Ascending aorta (tissue), 2 donors: ENCODE measurements around the gene CFAP70. TPM values are rescaled to one million over a fixed set of nuclear protein-coding genes. Genes with fewer than 3 reads are reported as not detected.
A peak's percentile ranks its signal among the peaks of the same experiment; 100 is the strongest.

ENCODE experiments used
- DNase-seq, 2 donors: peaks; one replicate each; pipeline ENCODE4 v3.0.0-alpha.2; 2019; ENCODE audit warnings: low spot score in 2 of 2
- H3K27ac ChIP-seq, 2 donors: fragments of 200-600 bp; sonication (generic); one replicate each; pipeline ENCODE4 v1.5.1; 2016 to 2017; ENCODE audit warnings: mild to moderate bottlenecking in 1 of 2
- H3K27me3 ChIP-seq: fragments of 200-600 bp; sonication (generic); one replicate; pipeline ENCODE4 v1.5.1; 2017
- H3K36me3 ChIP-seq, 2 donors: fragments of 200-600 bp; sonication (generic); one replicate each; pipeline ENCODE4 v1.5.1; 2016
- H3K4me1 ChIP-seq, 2 donors: fragments of 200-600 bp; sonication (generic); one replicate each; pipeline ENCODE4 v1.5.1; 2016 to 2017; ENCODE audit warnings: mild to moderate bottlenecking in 1 of 2
- H3K4me3 ChIP-seq, 2 donors: fragments of 200-600 bp; sonication (generic); one replicate each; pipeline ENCODE4 v1.5.1; 2016 to 2017; ENCODE audit warnings: mild to moderate bottlenecking in 1 of 2
- H3K9me3 ChIP-seq, 2 donors: fragments of 200-600 bp; sonication (generic); one replicate each; pipeline ENCODE4 v1.5.1; 2016
- CTCF ChIP-seq, 3 experiments: fragments of 200-600 bp in 2 of 3; fragments of 450-650 bp in 1 of 3; sonication (generic) in 2 of 3; IDR thresholded peaks; one replicate each; pipeline ENCODE4 v1.5.1; 2016 to 2019; ENCODE audit warnings: antibody characterized with exemption in 3 of 3, mild to moderate bottlenecking in 1 of 3, moderate library complexity in 1 of 3
- intact Hi-C: fragments of 100-400 bp; cut with DNase I; formaldehyde crosslinking; loops from one replicate; pipeline ENCODE4 v1.15.1; 2023
- total RNA-seq: library from RNA; depleted of rRNA; stranded (reverse); fragments of >200 nt; gene quantifications from one replicate; pipeline ENCODE4 v1.1.0, GENCODE V29; 2016

CFAP70 gene
- total RNA-seq, 1 donor from 2014 or later, result not detected

- DNase-seq, result no peak
- Histone ChIP-seq H3K4me3 (no peak overlapping the region), H3K36me3 (no peaks in the 10 kb centered on the region), H3K27ac (no peak overlapping the region), H3K27me3 (no peaks in the 10 kb centered on the region), H3K9me3 (no peaks in the 10 kb centered on the region), H3K4me1 (no peaks in the 10 kb centered on the region)
- intact Hi-C loops, result no loop called here
- TF ChIP-seq CTCF (IDR thresholded peaks at IDR 0.05), result no peak
Observed at GRCh38 chr10:73289958-73290357, 68.7 kb downstream of the CFAP70 start.

GRCh38 chr10:73287441-73287840 is 71.2 kb downstream of the CFAP70 start:
- TF ChIP-seq CTCF (IDR thresholded peaks at IDR 0.05), result no peak
- DNase-seq, result no peak
- H3K27me3 ChIP-seq, result no peaks in the 10 kb centered on the region
- no peaks in the 10 kb centered on the region for H3K4me1 ChIP-seq
- H3K36me3 ChIP-seq, result no peaks in the 10 kb centered on the region
- no peak overlapping the region for H3K4me3 ChIP-seq
- intact Hi-C loops, result no loop called here
- no peak overlapping the region for H3K27ac ChIP-seq
- no peaks in the 10 kb centered on the region for H3K9me3 ChIP-seq

- intact Hi-C loops, result no loop called here
- no peaks in the 10 kb centered on the region for H3K36me3 ChIP-seq
- H3K27ac ChIP-seq, result no peak overlapping the region
- no peaks in the 10 kb centered on the region for H3K9me3 ChIP-seq
- H3K4me3 ChIP-seq, result no peak overlapping the region
- H3K4me1 ChIP-seq, result no peaks in the 10 kb centered on the region
- no peak for DNase-seq
- H3K27me3 ChIP-seq, result no peaks in the 10 kb centered on the region
- no peak for TF ChIP-seq CTCF (IDR thresholded peaks at IDR 0.05)
Observed at GRCh38 chr10:73281097-73281496, 77.6 kb downstream of the CFAP70 start.

- intact Hi-C loops, result no loop called here
- H3K9me3 ChIP-seq, result no peaks in the 10 kb centered on the region
Observed at GRCh38 chr10:73264423-73264822, 94.2 kb downstream of the CFAP70 start.

GRCh38 chr10:73263693-73264347 is 94.8 kb downstream of the CFAP70 start:
- no peak for DNase-seq
- Histone ChIP-seq H3K36me3 (no peaks in the 10 kb centered on the region), H3K4me3 (no peak overlapping the region), H3K9me3 (no peaks in the 10 kb centered on the region), H3K4me1 (no peaks in the 10 kb centered on the region), H3K27ac (no peak overlapping the region), H3K27me3 (no peaks in the 10 kb centered on the region)
- peak in 1 of 3 experiments; percentile 24 for TF ChIP-seq CTCF (IDR thresholded peaks at IDR 0.05)
- intact Hi-C loops, result no loop called here

More at GRCh38 chr10:73264423-73264822, 94.2 kb downstream of the CFAP70 start:
- Histone ChIP-seq H3K36me3 (no peaks in the 10 kb centered on the region), H3K27me3 (no peaks in the 10 kb centered on the region), H3K4me3 (no peak overlapping the region), H3K4me1 (no peaks in the 10 kb centered on the region), H3K27ac (no peak overlapping the region)
- TF ChIP-seq CTCF (IDR thresholded peaks at IDR 0.05), result no peak
- DNase-seq, result no peak
